ENCODE results near the gene TDP2.

GRCh38 chr6:24619661-24620060 is 47.0 kb downstream of the TDP2 start:
- TF ChIP-seq CTCF (IDR thresholded peaks at IDR 0.05): no peak
- no peak for TF ChIP-seq REST (IDR thresholded peaks at IDR 0.05; ENCODE audit: insufficient read depth in 1 of 2, low read depth in 2 of 2, low read length in 1 of 2)
